ENCODE data around the gene ACAP2.
"Not testable (repeated sequence)": the region's sequence is repeated elsewhere in the genome, so short reads cannot be mapped to it uniquely, and the experiment has no call there.

DNA sequence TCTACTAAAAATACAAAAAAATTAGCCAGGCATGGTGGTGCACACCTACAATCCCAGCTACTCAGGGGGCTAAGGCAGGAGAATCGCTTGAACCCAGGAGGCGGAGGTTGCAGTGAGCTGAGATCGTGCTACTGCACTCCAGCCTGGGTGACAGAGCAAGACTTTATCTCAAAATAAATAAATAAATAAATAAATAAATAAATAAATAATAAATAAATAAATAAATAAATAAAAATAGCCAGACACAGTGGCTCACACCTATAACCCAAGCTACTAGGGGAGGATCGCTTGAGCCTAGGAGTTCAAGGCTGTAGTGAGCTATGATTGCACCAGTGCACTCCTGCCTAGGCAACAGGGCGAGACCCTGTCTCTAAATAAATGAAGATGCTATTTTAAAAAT, 152.2 kb downstream of the ACAP2 start:
- TF ChIP-seq, protein P1, sequence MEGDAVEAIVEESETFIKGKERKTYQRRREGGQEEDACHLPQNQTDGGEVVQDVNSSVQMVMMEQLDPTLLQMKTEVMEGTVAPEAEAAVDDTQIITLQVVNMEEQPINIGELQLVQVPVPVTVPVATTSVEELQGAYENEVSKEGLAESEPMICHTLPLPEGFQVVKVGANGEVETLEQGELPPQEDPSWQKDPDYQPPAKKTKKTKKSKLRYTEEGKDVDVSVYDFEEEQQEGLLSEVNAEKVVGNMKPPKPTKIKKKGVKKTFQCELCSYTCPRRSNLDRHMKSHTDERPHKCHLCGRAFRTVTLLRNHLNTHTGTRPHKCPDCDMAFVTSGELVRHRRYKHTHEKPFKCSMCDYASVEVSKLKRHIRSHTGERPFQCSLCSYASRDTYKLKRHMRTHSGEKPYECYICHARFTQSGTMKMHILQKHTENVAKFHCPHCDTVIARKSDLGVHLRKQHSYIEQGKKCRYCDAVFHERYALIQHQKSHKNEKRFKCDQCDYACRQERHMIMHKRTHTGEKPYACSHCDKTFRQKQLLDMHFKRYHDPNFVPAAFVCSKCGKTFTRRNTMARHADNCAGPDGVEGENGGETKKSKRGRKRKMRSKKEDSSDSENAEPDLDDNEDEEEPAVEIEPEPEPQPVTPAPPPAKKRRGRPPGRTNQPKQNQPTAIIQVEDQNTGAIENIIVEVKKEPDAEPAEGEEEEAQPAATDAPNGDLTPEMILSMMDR (IDR thresholded peaks at IDR 0.05) = not testable (repeated sequence)
- not testable (repeated sequence) for TF ChIP-seq POLR2A (IDR thresholded peaks at IDR 0.05; ENCODE audit: low read depth); POLR2AphosphoS5 (IDR thresholded peaks at IDR 0.05); EP300 (IDR thresholded peaks at IDR 0.05)
